ENCODE measurements around the gene METTL16. TPM values are rescaled to one million over a fixed set of nuclear protein-coding genes. Genes with fewer than 3 reads are reported as not detected.

METTL16 gene
- total and polyA plus RNA-seq, 2 experiments from 2014 or later = 40.1 to 80.8 TPM

- TF ChIP-seq, protein P1, sequence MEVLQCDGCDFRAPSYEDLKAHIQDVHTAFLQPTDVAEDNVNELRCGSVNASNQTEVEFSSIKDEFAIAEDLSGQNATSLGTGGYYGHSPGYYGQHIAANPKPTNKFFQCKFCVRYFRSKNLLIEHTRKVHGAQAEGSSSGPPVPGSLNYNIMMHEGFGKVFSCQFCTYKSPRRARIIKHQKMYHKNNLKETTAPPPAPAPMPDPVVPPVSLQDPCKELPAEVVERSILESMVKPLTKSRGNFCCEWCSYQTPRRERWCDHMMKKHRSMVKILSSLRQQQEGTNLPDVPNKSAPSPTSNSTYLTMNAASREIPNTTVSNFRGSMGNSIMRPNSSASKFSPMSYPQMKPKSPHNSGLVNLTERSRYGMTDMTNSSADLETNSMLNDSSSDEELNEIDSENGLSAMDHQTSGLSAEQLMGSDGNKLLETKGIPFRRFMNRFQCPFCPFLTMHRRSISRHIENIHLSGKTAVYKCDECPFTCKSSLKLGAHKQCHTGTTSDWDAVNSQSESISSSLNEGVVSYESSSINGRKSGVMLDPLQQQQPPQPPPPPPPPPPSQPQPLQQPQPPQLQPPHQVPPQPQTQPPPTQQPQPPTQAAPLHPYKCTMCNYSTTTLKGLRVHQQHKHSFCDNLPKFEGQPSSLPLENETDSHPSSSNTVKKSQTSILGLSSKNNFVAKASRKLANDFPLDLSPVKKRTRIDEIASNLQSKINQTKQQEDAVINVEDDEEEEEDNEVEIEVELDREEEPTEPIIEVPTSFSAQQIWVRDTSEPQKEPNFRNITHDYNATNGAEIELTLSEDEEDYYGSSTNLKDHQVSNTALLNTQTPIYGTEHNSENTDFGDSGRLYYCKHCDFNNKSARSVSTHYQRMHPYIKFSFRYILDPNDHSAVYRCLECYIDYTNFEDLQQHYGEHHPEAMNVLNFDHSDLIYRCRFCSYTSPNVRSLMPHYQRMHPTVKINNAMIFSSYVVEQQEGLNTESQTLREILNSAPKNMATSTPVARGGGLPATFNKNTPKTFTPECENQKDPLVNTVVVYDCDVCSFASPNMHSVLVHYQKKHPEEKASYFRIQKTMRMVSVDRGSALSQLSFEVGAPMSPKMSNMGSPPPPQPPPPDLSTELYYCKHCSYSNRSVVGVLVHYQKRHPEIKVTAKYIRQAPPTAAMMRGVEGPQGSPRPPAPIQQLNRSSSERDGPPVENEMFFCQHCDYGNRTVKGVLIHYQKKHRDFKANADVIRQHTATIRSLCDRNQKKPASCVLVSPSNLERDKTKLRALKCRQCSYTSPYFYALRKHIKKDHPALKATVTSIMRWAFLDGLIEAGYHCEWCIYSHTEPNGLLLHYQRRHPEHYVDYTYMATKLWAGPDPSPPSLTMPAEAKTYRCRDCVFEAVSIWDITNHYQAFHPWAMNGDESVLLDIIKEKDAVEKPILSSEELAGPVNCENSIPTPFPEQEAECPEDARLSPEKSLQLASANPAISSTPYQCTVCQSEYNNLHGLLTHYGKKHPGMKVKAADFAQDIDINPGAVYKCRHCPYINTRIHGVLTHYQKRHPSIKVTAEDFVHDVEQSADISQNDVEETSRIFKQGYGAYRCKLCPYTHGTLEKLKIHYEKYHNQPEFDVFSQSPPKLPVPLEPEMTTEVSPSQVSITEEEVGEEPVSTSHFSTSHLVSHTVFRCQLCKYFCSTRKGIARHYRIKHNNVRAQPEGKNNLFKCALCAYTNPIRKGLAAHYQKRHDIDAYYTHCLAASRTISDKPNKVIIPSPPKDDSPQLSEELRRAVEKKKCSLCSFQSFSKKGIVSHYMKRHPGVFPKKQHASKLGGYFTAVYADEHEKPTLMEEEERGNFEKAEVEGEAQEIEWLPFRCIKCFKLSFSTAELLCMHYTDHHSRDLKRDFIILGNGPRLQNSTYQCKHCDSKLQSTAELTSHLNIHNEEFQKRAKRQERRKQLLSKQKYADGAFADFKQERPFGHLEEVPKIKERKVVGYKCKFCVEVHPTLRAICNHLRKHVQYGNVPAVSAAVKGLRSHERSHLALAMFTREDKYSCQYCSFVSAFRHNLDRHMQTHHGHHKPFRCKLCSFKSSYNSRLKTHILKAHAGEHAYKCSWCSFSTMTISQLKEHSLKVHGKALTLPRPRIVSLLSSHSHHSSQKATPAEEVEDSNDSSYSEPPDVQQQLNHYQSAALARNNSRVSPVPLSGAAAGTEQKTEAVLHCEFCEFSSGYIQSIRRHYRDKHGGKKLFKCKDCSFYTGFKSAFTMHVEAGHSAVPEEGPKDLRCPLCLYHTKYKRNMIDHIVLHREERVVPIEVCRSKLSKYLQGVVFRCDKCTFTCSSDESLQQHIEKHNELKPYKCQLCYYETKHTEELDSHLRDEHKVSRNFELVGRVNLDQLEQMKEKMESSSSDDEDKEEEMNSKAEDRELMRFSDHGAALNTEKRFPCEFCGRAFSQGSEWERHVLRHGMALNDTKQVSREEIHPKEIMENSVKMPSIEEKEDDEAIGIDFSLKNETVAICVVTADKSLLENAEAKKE (CRISPR knock-in tag; IDR thresholded peaks at IDR 0.05) = no peak
- TF ChIP-seq EZH2 (IDR thresholded peaks at IDR 0.05; ENCODE audit: low read depth, unreplicated experiment) (no peak), CREB1 (CRISPR knock-in tag; IDR thresholded peaks at IDR 0.05; ENCODE audit: low read depth) (no peak)
These were observed 136.3 kb downstream of the METTL16 start (continued) for GRCh38 chr17:2375406-2375805.

DNA sequence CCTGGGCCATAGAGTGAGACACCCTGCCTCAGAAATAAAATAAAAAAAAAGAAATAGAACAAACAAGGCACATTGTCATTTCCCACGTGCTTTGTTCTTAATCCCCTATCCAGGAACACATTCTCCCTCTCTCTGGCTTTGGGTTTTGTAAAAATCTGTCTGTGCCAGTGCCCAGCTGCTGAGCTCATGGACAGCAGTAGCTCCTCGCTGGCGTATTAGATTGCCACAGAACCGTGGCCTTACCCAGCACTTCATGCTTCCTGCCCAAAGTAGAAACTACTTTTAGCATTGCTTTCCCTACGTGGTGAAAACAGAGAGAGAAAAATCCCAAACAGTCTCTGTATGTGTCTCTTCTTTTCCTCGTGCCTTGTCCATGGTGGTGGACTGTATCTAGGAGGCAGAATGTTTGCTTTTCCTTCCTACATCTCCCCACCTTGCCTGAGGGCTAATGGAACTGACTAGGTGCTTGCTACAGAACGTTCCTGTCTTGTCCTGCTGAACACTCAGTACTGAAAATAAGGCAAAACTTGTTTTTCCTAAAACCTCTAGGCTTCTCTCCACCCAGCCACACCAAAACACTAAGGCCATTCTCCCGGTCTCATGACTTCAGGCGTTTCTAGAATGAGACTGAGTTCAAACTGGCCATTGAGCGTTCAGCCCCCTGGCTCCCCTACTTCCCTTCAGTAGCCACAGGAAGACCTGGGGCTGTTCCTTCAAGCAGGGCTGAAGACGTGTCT, 137.0 kb downstream of the METTL16 start:
- no peaks in the 10 kb centered on the region for H3K36me3 ChIP-seq (ENCODE audit: insufficient read depth)
- Mint-ChIP-seq H3K4me3 (no peak overlapping the region), H3K4me1 (peaks cover 11% of the 10 kb centered on the region), H3K36me3 (ENCODE audit: low read depth) (peaks cover 32% of the 10 kb centered on the region), H3K27ac (no peak overlapping the region; the same call in 1 of the 2 replicates), H3K9me3 (no peaks in the 10 kb centered on the region), H3K27me3 (ENCODE audit: insufficient read depth, low read depth, poor library complexity) (peaks cover 16% of the 10 kb centered on the region)
- 0 out of 2 replicates have a peak, but pooled peaks cover 3% of the 10 kb centered on the region for H3F3A ChIP-seq (replicated peaks; ENCODE audit: low read depth)
- no peaks in the 10 kb centered on the region for H3K27me3 ChIP-seq (ENCODE audit: insufficient read depth)
- H3K4me2 ChIP-seq = no peak overlapping the region
- no peaks in the 10 kb centered on the region for H3K9me2 ChIP-seq (ENCODE audit: insufficient read depth)
- H3K27ac ChIP-seq (ENCODE audit: low read depth) = no peak overlapping the region
- H3K4me3 ChIP-seq = no peak overlapping the region
- TF ChIP-seq STAT1 (IDR thresholded peaks at IDR 0.05; ENCODE audit: unreplicated experiment) = no peak
- no peak for ATAC-seq
- H4K20me1 ChIP-seq (replicated peaks; ENCODE audit: insufficient read depth) = no peaks in the 10 kb centered on the region; the same call in 1 of the 2 replicates
- H3K4me1 ChIP-seq (ENCODE audit: insufficient read depth) = no peaks in the 10 kb centered on the region
- no peak for DNase-seq (ENCODE audit: low spot score)
- no peak overlapping the region for H2AFZ ChIP-seq
- H3K79me2 ChIP-seq (replicated peaks; ENCODE audit: insufficient read depth) = no peaks in the 10 kb centered on the region

Data from GM23338 (cell line).